Activated CD4-positive, alpha-beta T cell treated with anti-CD3 and anti-CD28 coated beads, Interleukin-2, amount 50 U/mL, for 1 hour (primary cell): ENCODE results near the gene TENM4.
A peak's percentile ranks its signal among the peaks of the same experiment; 100 is the strongest.

Experiments
- DNase-seq: peaks from one replicate; pipeline ENCODE4 v3.0.0-alpha.2; 2020

TENM4 gene

DNA sequence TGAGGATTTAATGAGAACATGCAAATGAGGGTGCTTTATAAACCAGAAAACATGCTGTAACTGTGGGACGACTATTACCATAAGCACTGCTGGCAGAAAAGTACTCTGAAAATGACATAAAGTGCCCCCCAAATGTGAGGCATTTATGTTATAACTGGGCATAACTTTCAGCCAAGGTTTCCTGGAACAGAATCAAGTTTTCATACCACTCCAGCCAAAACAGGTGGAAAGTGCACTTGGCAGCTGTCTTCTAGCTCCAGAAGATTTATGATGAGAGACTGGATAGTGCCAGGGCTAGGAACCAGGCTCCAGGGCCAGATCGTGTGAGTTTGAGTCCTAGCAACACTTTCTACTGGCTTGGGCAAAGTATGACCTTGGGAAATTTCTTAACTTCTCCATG, 339.2 kb downstream of the TENM4 start:
- DNase-seq = no peak

DNA sequence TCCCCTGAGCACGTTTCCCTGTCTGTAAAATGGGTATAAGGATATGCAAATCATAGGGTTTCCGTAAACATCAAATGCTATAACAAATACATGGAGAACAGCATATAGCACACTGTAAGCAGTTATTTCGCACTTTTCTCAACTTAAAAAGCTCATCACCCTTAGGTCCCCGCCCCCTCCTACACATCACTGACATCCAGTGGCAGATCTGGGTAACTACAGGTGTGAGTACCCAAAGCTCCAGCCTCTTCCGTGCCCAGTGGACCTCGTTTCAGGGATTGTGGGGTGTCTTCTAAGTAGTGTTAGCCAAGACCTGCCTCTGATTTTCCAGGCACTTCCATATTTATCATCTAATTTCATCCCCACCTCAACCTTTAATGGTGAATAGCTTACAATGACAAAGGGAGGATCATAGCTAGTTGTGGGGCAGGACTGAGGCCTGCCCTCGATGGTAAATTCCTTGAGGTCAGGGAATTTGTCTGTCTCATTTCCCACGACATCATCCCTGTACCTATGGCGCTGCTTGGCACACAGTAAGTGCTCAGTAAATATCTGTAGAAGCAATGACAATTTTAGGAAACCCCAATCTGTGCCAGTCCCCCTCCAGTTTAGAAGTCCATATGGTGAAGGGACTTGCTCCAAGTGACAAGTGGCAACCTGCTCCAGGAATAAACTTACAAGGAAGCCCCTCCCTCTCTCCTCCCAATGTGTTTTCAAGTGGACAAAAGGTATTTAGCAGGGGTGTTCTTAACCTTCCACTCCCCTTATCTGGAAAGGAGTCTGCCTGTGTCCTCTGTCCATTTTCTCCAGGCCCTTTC, 340.5 kb downstream of the TENM4 start:
- peak; percentile 2 for DNase-seq

DNA sequence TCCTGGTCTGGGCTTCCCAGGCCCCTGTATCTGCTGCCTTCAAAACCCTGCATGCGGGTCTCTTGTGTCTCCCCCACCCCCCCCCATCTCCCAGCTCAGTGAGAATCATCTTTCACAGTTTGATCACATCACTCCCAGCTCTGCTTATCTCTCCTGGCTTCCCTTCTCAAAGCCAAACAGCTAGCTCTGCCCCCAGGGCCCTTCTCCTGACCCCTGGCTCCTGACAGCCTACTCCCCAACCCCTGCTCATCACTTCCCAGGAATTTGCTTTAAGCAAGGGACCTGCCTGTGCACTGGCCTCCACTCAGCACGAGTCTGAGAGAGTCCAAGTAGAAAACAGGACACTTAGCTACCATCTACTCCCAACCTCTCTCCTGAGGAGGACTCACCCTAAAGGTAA, 342.7 kb downstream of the TENM4 start:
- DNase-seq = no peak

DNA sequence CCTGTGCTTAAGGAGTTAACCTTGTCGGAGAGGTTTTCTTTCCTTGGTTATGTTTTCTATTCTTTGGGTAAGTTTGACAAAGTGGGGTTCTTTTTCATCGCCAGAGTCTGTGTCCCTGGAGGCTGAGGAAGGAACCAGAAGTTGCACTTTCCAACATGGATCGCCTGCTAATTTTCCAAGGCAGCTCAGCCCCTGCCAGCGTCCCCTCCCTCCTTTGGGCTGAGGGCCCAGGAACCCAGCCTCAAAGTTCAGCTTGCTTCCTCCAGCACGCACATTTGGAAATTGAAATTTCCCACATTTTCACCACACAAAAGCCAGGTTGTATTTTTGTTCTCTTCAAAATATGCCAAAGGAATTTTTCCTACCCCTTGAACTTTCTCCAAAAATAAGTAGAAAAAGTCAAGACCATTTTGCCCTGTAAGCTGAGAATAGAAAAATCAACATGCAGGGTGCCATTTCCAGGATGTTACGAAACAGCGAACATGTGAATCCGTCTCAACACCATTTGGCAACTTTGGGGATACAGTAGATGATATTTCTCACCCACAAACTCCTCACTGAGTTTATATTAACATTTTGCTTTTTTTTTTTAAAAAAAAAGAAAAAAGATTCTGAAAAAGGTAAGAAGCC, 343.5 kb downstream of the TENM4 start:
- no peak for DNase-seq

DNA sequence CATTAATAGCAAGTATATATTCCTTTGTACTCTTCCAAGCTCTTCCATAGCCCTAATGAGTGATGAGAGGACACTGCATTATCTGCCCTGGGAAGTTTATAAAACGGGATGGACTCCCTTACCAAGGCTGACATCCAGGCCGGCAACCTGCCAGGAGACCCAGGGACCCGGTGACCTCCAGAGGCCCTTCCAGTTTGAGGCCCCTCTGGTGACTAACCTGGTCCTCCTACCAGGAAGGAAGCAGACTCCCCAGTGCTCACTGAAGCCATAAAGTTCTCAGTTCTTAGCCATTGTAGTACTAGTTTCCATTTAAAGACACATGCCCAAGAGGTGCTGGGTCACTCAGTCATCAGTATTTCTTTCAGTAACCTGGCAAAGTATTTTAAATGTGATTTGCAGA, 345.4 kb downstream of the TENM4 start:
- no peak for DNase-seq

DNA sequence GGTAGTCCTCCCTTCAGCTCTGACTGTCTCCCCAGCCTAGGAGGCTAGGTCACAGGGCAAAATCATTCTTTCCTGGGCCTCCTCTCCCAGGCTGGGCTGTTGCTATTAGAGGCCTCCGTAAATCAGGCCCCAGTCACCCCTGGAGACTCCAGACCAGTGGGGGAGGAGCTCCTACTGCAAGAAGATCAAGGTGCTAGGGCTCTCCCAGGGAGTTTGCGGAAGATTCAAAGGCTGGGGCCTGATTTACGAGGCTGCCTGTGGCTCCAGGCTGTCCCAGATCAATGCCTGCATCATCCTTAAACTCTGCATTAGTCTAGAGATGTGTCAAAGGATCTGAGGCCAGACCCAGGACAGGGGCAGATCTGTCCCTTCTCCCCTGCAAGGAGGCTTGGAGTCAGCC, 346.2 kb downstream of the TENM4 start:
- DNase-seq = no peak

DNA sequence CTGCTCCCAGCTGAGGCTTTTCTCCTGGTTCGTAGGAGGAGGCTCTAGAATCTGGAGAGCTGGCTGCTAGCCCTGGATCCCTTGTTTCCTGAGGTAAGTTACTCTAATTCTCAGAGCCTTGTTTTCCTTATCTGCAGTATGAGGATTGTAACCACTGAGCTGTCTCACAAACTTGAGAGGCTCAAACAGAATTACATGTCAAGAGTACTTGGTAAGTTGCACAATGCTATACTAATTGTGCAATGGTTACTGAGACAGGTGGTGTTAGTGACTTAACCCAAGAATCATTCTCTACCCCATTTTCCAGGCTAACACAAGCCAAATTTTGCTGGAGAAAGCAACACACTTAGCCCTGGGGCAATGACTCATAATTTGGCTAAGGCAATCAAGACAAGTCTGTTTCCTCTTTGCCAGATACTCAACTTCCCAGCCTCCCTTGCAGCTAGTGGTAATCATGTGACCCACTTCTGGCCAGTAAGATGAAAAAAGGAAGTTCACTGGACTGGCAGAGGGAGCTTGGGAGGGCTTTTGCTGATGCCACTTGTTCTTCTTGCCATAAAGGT, 348.0 kb downstream of the TENM4 start:
- DNase-seq = no peak

DNA sequence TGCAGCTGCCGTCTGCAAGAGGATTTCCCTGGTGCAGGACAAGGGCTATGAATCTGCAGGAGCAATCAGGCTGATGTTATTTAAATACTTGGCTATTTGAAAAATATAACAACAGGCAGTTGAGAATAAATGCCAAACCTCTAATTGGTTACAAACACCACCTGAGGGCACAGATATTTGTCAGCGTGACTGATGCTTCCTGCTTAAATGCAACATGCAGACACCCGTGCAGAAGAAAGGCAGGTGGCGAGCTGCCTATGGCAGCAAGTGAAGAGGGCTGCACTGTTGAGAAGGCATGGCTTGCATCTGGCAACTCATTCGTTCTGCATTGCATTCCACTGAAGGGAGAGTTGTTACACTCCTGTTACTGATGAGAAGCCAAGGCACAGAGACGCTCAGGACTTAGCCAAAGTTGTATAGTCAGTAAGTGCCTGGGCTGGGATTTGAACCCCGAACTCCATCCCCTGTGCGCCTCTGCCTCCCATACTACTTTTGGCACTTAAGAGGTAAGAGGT, 350.6 kb downstream of the TENM4 start:
- DNase-seq = no peak

DNA sequence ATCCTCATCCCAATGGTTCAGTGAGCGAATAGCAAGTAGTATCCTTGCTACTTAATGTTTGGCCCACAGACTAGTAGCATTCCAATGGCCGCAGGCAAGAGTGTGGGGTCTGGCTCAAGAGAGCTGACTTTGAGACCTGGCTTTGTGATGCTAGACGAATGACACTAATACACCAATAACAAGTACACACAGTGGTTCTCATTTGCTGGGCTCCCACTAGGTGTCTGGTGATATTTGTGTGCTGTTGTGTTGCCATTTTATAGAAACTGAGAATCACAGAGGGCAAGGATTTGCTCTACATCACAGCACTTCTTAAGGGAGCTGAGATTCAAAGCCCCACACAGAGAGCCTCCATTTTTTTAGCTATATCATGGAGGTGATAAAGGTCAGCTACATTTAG, 351.2 kb downstream of the TENM4 start:
- no peak for DNase-seq

DNA sequence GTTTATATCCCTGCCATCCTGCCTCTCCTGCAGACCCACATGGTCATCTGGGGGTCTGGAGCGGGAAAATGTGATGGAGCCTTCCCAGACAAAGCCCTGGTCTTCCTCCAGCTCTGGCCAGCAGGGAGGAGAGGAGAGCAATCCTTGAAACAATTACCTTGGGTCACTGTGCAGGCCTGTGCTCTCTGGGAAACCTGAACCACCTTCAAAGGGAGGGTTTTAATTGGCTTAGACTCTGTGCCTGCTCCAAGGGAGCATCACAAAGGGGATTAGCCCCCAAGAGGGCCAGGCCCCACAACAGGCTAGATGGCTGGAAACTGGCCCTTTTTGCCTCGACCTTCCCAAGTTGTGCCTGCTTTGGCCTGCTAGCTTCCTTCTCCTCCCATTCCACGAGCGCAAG, 351.9 kb downstream of the TENM4 start:
- DNase-seq = no peak

DNA sequence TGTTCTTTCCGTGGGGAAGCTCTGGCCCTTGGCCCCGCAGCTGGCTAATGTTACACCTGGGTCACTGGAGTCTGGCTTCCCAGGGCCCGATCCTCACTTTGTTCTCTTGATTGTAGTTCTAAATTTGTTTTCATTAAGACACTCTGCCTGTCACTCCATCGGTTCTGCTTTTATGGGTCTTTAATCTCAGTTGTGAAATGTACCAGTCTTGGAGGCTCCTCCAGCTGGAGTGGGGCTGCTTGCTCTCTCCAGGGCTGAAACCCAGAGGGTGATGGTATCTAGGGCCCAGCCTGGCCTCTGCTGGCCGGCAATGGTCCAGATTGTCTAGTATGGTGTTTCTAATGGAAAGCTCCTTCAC, 352.9 kb downstream of the TENM4 start:
- DNase-seq = no peak

DNA sequence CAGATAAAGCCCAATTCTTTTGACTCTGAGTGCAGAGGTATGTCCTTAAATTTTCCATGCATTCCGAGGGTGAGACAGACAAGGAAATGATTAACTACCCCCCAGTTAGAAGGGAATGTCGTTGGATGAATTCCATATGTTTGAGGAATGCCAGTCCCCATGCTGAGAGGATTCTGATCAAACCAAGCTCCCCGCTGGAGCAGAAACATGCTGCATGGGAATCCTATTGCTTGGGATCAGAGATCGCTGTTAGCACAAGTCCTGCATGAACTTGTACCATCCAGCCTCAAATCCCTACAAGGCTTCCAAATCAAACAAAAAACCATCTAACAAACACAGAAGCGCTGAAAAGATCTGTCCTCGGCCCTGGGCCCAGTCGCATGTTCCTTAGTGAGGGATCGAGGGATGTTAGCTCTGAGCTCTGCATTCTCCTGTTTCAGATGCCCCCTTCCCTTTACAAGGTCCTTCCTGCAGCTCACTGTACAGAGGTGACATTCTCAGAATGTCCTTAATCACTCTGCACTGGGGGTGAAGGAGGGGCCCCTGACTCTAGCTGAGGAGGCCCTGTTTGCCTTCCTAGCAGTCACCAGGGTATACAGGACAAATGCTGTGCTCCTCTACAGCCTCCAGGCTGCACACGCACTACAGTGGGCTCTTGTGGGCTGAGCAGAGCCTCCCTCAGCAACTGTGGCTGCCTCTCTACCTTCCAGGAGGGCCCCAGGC, 353.4 kb downstream of the TENM4 start:
- no peak for DNase-seq

DNA sequence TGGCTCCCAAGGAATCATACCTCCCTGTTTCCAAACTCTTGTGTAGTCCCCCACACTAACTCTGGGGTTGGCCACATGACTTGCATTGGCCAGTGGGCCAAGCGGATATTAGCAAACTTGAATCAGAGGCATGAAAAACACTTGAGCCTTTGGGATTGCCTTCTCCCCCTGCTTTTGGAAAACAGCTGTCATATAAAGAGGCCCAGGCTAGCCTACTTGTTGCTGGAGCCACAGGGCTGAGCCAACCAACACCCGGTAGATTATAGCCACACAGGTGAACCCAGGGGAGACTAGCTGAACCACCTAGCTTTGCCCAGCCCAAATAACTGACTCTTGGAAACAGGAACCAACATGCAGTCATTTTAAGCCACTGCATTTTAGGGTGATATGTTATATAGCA, 354.8 kb downstream of the TENM4 start:
- no peak for DNase-seq

DNA sequence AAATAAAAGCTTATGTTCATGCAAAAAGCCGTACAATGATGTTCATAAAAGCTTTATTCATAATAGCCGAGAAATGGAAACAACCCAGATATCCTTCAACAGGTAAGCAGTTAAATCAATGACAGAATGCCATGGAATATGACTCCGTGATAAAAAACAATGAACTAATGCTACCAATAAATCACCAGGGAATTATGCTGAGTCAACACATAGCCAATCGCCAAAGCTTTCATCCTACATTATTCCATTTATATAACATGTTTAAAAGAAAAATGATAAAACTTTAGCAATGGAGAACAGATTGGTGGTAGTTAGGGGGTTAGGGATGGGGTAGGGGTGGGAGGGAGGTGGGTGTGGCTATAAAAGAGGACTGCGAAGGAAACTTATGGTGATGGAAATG, 356.4 kb downstream of the TENM4 start:
- no peak for DNase-seq

DNA sequence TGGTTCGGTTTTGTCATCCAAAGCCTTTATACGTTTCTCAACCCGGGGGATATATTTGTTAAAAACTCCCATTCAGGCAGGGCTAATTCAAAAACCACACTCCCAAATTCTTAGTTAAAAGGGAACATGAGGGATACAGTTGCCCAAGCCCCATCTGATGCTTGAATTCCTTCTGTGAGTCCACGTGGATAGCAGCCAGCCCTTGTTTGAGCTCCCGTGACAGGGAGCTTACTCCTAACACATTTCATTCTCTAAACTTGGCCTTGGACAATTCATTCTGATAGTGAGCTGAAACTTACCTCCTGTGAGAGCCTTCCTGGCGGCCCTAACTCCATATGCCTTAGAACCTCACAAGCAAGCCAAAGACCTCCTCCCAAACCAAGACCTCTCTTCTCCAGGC, 357.5 kb downstream of the TENM4 start:
- DNase-seq = no peak

DNA sequence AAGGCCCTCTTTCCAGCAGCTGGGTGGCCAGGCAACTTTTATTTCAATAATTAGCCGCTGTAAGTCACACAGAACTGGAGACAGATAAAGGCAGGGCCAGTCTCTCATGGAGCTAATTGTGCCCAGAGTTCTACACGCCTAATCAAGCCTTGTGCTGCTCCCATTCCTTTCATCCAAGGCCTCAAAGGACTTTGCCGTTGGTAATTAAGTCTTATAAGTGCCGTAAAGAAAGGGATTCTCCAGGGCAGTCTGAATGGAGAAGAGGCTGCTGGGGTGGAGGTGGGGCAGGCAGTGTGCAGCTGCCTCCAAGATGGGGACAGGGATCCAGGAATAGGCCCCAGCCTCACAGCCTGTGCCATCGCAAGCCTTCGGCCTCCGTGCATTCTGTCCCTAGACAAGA, 357.9 kb downstream of the TENM4 start:
- no peak for DNase-seq

DNA sequence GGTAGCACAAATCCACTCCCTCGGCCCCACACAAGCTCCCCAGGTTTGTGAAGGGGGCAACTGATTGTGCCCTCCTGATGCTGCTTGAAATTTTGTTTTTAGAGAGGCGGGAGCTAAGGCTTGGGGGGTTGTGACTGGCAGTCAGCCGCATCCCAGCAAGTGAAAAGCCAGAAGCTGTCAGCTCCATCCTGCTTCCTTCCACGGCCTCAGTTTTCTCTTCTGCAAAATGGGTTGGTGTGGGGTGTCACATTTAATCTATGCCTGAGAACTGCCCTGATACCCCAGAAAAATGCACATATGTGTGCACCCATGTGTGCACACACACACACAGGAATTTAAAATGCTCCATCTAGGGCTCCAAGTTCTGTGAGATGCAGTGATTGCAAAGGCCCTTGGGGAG, 358.6 kb downstream of the TENM4 start:
- no peak for DNase-seq

DNA sequence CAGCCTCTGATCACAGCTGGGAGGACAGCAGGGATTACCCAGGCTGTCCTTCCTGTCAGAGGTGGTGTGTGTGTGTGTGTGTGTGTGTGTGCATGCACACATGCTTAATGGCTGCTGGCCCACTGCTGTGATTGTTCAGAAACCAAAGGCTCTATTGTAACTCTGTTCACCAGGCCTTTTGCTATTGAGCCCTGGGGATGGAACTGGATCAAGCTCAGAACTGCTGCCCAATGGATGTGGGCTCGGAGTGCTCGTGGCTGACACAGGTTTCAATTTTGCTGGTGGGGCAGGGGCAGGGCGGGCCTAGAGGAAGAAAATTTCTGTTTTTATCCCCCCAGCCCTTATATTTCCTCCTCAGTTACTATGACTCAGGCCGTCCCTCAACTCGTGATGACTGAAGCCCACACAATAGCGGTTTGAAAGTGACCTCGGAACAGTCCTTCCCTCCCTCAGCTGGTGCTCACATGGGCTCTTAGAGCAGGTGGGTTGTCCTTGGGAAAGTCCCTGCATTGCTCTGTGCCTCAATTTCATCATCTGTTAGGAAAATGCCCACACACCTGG, 359.3 kb downstream of the TENM4 start:
- no peak for DNase-seq

DNA sequence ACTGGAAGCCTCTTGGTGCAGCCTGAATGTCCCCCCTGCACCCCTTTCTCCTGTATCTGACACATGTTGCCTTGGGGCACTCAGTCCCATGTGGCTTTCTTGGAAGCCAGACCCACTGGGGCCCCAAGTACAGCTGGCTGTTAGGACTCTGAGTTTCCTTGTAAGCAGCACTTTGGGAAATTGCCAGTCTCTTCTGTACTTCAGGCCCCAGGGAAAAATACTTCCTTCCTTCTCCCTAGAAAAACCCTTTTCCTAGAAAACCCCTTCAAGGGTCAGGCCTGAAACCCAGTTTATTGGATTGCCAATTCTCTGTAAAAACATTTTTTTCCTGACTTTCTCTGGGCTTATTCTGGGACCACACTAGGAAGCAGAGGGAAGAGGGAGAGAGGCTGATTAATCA, 360.3 kb downstream of the TENM4 start:
- DNase-seq = no peak

DNA sequence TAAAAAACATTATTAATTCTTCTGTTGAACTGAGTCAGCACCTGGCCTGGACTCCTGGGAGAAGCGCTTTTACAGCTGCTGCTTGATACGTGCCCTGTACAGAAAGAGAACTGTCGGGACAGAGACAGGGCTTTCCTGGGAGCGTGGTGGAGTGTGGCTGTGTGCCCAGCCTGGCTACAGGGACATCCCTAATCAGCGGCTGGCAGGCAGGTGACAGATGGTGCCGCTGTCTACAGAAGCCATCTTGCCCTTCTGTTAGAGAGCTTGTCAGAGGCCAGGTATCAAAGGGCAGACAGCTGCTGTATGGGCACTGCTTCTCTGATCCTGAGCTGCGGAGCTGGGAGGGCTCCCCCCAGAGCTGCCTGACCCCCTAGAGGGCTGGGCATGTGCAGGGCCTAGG, 361.8 kb downstream of the TENM4 start:
- DNase-seq = no peak

DNA sequence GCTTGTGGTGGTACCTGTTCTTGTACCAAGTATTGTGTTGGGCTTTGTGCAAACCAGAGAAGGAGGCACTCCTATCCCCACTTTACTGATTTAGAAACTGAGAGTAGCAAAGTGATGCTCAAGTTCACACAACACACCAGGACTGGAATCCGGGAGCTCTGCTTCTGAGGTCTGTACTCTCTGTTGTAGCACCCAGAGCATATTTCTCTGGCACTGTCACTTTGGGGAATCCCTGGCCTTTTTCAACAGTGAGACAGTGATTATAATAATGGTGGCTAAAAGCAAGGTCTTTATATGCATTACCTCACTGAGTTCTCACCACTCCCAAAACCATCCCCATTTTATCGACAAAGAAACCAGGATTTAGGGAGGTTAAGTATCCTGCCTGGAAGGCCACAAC, 362.4 kb downstream of the TENM4 start:
- no peak for DNase-seq

DNA sequence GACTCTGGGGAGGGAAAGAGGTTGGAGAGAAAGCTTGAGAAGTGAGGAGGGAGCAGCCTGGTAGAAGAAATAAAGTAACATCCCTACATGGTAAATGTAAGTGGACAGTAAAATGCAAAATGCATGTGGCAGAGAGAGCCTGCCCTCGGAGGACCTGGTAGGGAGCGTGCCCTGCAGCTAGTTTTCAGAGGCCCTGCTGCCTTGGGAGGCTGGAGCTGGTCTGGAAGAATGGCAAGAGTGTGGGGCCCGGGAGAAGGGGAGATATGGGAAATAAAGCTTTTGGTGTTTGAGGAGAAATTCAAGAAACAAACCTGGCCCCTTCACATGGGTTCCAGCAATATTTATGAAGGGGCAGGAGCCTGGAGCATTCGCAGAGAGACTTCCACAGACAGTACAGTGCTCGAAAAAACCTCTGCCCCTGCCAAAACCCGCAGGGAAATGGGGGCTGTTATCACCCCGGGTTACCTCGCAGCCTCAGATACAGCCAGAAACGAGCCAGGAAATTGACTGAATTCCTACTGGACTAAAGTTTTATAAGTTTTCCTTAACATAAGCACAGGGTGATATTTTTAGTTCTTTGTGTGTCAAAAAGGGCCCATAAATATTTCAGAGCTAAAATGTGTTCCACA, 363.0 kb downstream of the TENM4 start:
- no peak for DNase-seq
